Measurements from ENCODE around the gene TNKS1BP1.

The TNKS1BP1 gene

GRCh38 chr11:57360991-57361390 is 36.2 kb upstream of the TNKS1BP1 start:
- Histone ChIP-seq H3K79me2 (ENCODE audit: insufficient read depth, low read length) (no peaks in the 10 kb centered on the region), H2AFZ (ENCODE audit: low read depth, low read length) (no peak overlapping the region), H3K9ac (ENCODE audit: low read depth, low read length) (no peak overlapping the region), H3K4me2 (ENCODE audit: insufficient read depth, low read length) (no peak overlapping the region), H3K27ac (ENCODE audit: low read length) (no peak overlapping the region), H4K20me1 (ENCODE audit: insufficient read depth, low read length) (no peaks in the 10 kb centered on the region), H3K27me3 (ENCODE audit: insufficient read depth, low read length, poor library complexity) (peaks cover 8% of the 10 kb centered on the region), H3K9me3 (ENCODE audit: insufficient read depth, low read length, severe bottlenecking) (no peaks in the 10 kb centered on the region), H3K36me3 (ENCODE audit: insufficient read depth, low read length) (no peaks in the 10 kb centered on the region), H3K4me1 (ENCODE audit: insufficient read depth, low read length) (no peaks in the 10 kb centered on the region), H3K4me3 (ENCODE audit: low read depth in 1 of 2, low read length in 2 of 2) (no peak overlapping the region)
- DNase-seq (no peak), ATAC-seq (ENCODE audit: insufficient read depth, low read depth) (no peak)
- TF ChIP-seq CTCF (IDR thresholded peaks at IDR 0.05; ENCODE audit: borderline replicate concordance, extremely low read depth, low read length, poor library complexity, severe bottlenecking) (no peak), EZH2 (IDR thresholded peaks at IDR 0.05; ENCODE audit: borderline replicate concordance, low read depth, low read length, severe bottlenecking) (no peak)

GRCh38 chr11:57359896-57360690 is 35.3 kb upstream of the TNKS1BP1 start:
- H3K27me3 ChIP-seq (ENCODE audit: insufficient read depth, low read length, poor library complexity) = peaks cover 8% of the 10 kb centered on the region
- no peak overlapping the region for H2AFZ ChIP-seq (ENCODE audit: low read depth, low read length)
- DNase-seq (no peak), ATAC-seq (ENCODE audit: insufficient read depth, low read depth) (no peak)
- H3K36me3 ChIP-seq (ENCODE audit: insufficient read depth, low read length) = no peaks in the 10 kb centered on the region
- no peak for TF ChIP-seq EZH2 (IDR thresholded peaks at IDR 0.05; ENCODE audit: borderline replicate concordance, low read depth, low read length, severe bottlenecking)
- no peak for TF ChIP-seq CTCF (IDR thresholded peaks at IDR 0.05; ENCODE audit: borderline replicate concordance, extremely low read depth, low read length, poor library complexity, severe bottlenecking)
- no peak overlapping the region for H3K27ac ChIP-seq (ENCODE audit: low read length)
- H3K4me1 ChIP-seq (ENCODE audit: insufficient read depth, low read length) = no peaks in the 10 kb centered on the region
- H3K4me2 ChIP-seq (ENCODE audit: insufficient read depth, low read length) = no peak overlapping the region
- H3K9me3 ChIP-seq (ENCODE audit: insufficient read depth, low read length, severe bottlenecking) = no peaks in the 10 kb centered on the region
- no peak overlapping the region for H3K4me3 ChIP-seq (ENCODE audit: low read depth in 1 of 2, low read length in 2 of 2)
- no peak overlapping the region for H3K9ac ChIP-seq (ENCODE audit: low read depth, low read length)
- no peaks in the 10 kb centered on the region for H3K79me2 ChIP-seq (ENCODE audit: insufficient read depth, low read length)
- H4K20me1 ChIP-seq (ENCODE audit: insufficient read depth, low read length) = no peaks in the 10 kb centered on the region

GRCh38 chr11:57359396-57359795 is 34.6 kb upstream of the TNKS1BP1 start:
- Histone ChIP-seq H3K4me2 (ENCODE audit: insufficient read depth, low read length) (no peak overlapping the region), H3K36me3 (ENCODE audit: insufficient read depth, low read length) (no peaks in the 10 kb centered on the region), H3K27me3 (ENCODE audit: insufficient read depth, low read length, poor library complexity) (peaks cover 14% of the 10 kb centered on the region), H3K4me3 (ENCODE audit: low read depth in 1 of 2, low read length in 2 of 2) (no peak overlapping the region), H3K79me2 (ENCODE audit: insufficient read depth, low read length) (no peaks in the 10 kb centered on the region), H3K4me1 (ENCODE audit: insufficient read depth, low read length) (no peaks in the 10 kb centered on the region), H2AFZ (ENCODE audit: low read depth, low read length) (no peak overlapping the region), H3K9me3 (ENCODE audit: insufficient read depth, low read length, severe bottlenecking) (no peaks in the 10 kb centered on the region), H4K20me1 (ENCODE audit: insufficient read depth, low read length) (no peaks in the 10 kb centered on the region), H3K9ac (ENCODE audit: low read depth, low read length) (no peak overlapping the region), H3K27ac (ENCODE audit: low read length) (no peak overlapping the region)
- no peak for ATAC-seq (ENCODE audit: insufficient read depth, low read depth)
- TF ChIP-seq EZH2 (IDR thresholded peaks at IDR 0.05; ENCODE audit: borderline replicate concordance, low read depth, low read length, severe bottlenecking) (no peak), CTCF (IDR thresholded peaks at IDR 0.05; ENCODE audit: borderline replicate concordance, extremely low read depth, low read length, poor library complexity, severe bottlenecking) (no peak)
- no peak for DNase-seq

Data from DND-41 (cell line).